Left renal cortex interstitium (tissue), 4 donors: ENCODE results near the gene GGT5. TPM values are rescaled to one million over a fixed set of nuclear protein-coding genes. Genes with fewer than 3 reads are reported as not detected.
"Not testable (repeated sequence)": the region's sequence is repeated elsewhere in the genome, so short reads cannot be mapped to it uniquely, and the experiment has no call there.

ENCODE experiments used
- DNase-seq, 4 donors: peaks; one replicate each; pipeline ENCODE4 v3.0.0-alpha.2; 2013; ENCODE audit warnings: low read depth in 4 of 4, low spot score in 2 of 4, missing footprints in 1 of 4
- polyA plus RNA-seq, 4 donors: library from polyadenylated mRNA; unstranded; fragments of 120-200 nt; gene quantifications; one replicate each; pipeline ENCODE4 v1.2.1, GENCODE V29; 2013; ENCODE audit not compliant: insufficient read length in 4 of 4

GGT5 gene
- polyA plus RNA-seq, 4 donors, result 15.6 to 18.6 (median 16.6) TPM

DNA sequence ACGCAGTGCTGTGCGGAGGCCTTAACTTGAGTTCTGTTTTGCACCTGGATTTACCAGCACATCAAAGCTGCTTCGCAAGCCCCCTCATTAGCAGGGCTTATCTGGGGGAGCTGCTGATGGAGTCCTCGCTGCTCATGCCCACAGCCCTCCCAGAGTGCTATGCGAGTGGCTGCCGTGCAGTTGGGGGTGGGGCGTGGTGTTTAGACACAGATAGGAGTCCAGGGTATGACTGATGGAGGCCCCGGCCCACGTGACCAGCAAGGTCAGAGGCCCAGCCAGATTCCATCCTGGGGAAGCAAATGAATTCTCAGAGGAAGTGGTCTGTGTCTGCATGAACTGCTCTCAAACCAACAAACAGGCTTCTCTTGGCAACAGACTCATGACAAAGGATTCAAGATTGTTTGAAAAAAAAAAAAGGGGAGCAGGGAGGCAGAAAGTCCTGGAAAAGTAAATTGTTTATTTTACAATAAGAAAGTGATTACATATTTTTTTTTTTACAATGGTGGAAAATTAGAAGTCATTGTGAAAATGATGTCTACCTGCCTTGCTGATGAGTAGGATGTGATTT, 19.5 kb upstream of the GGT5 start:
- not testable (repeated sequence) for DNase-seq

DNA sequence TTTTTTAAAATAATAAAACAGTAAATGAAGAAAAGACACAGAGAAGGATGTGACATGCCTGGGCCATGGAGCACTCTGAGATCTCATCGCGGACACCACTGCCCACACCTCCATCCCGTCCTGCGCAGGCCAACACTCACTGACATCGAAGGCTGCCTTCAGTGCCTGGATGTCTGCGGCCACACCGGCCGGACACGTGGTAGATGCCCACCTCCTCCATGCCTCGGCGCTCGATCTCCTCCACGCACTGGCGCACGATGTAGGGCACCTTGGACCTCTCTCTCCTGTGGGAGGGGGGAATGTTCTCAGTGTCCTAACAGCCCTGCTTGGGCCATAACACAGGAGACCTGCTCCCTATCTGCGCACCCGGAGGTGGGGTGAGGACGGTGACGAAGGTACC, 18.6 kb upstream of the GGT5 start:
- DNase-seq, result not testable (repeated sequence)

DNA sequence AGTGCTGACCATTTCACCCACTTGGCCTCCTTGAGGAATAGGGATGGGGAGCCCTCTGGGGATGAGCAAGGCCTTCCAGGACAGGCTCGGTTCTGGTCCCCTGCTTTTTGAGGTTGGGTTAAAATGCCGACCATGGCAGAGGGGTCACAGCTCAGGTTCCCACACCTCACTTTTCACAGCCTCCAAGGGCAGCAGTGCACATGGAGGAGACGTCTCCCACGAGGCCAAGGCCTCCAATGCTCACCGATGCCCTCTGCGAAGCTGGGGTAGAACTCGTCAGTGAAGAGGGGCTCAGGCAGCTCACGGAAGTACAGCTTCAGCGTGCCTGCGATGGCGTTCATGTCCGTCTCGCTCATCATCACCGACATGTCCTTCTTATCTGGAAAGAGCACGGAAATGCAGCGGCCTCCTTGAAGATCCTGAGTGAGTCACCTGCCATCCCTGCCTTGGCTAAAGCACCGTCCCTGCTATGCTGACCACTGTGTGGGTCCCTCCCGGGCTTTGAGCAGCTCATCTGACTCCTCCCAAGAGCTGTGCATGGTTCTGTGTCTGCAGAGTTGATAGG, 17.4 kb upstream of the GGT5 start:
- not testable (repeated sequence) for DNase-seq

DNA sequence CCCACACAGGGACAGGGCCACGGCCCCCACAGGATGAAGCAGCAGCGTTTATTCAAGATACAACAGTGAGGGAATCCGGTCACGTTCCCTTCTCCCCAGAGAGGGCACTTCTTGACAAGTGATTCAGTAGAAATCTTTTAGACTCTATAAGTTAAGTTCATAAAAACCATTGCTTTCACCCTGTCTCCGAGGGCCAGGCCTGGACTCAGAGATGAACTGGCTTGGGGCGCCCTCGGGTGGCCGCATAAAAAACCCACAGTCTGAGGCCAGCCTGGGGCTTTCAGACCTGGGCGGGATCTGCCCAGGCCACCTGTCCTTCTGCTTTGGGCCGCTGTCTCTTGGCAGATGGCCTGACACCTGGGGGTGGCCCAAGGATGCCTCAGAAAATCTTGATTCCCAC, 14.6 kb upstream of the GGT5 start:
- not testable (repeated sequence) for DNase-seq

DNA sequence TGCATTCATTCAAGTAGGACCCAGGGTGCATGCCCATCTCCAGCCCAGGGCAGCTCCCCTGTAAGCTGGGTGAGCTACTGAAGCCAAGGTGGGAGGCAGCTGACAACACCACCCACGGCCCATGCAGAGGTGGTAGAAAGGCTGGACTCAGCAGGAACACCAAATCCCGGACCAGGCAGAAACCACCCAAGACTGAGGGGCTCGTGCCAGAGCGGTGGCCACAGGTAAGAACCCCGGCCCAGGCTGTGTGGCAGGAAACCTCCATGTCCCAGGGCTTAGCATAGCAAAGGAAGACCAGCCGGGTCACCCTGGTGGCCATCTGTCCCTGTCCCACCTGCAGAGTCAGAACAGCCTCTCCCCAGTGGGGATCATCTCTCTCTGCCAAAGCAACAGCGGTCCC, 11.9 kb upstream of the GGT5 start:
- DNase-seq, result not testable (repeated sequence)

DNA sequence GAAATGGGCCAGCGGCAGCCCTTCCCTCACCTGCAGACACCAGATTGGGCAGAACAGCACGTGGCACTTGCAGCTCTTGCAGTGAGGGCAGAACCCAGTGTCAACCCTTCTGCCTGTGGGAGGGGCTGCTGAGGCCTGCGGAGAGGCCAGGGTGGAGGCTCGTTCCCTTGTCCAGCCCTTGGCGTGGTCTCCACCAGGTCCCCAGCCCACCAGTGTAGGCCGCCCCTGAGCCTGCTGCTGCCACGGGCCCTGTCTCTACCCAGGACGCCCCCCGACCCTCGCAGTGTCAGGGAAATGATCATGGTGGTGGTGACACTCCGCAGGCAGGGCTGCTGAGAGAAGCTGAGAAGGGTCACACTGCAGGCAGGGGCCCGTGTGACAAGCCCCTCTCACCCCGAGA, 11.3 kb upstream of the GGT5 start:
- DNase-seq, result not testable (repeated sequence)

GRCh38 chr22:24253126-24253525, 8.2 kb upstream of the GGT5 start:
- DNase-seq, result not testable (repeated sequence)

DNA sequence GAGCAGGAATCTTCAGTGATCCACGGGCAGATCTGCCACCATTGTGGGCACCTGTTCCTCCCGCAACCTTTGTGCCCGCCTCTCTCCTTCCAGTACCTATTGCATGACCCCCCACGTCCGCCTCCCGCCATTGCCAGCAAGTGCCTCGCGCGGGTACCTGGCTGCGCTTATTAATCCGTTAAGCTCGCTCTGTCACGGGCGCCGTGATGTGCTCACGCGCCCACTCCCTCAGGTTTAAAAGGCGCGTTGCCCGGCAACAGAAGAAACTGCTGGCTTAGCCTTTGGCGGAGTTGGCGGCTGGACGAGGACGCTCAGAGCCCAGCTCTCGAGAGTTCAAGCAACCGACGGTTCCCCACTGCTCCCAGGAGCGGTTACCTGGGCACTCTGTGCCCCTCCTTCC, 6.4 kb upstream of the GGT5 start:
- DNase-seq, result not testable (repeated sequence)

DNA sequence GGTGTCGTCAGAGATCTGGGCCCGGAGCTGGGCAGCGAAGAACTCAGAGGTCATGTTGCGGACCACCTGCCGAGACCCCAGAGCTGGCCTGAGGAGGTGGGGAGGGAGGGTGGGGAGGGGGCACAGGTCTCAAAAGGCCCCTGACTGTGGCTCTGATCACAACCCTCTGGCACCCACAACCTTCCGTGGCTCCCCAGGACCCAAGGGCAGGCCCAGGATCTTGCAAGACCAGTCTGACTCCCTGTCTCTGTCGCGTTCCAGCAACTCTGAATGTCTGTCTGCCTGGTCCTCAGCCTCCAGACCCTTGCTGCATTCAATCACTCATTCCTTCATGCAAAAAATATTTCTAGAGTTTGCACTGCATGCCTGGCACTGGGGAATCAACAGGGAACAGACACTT, 4.5 kb upstream of the GGT5 start:
- not testable (repeated sequence) for DNase-seq

DNA sequence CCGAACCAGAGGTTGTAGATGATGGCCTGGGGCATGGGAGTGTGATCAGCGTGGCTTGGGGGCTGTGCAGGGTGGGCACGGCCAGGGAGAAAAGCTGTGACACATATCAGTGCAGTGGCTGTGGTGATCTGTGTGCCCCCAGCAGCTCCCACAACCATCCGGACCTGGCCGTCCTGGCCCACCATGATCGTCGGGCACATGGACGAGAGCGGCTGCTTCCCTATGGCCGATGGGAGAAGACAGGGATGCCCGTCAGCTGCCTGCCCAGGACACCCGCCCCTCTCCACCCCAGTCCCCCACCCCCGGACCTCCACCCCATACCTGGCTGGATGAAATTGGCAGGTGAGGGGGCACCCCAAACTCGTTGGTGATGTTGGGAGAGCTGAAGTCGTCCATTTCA, 3.7 kb upstream of the GGT5 start:
- not testable (repeated sequence) for DNase-seq

GRCh38 chr22:24247564-24248344, 2.9 kb upstream of the GGT5 start:
- peak in 2 of 4 donors; percentile 47 to 69 for DNase-seq

DNA sequence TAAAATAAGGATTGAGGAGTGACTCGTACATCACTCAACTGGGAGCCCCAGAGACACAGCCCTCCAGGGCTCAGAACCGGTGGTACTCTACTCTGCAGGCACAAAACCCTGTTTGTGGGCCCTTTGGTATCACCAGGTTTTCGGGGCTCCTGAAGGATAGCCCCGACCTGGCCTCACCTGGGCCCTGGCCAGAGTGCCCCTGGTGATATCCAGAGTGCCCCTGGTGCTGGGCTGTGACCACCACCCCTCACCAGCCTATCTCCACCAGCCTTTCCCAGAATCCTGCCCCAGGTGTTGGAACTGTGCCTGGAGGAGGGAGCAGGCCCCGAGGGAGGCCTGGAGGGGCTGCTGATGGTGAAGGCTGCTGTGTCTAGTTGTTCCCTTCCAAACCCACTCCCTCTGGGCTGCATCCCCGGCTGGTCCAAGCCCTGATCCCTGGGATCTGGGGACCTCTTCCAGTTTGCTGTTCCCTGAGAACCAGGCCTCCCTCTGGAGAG, 2.2 kb upstream of the GGT5 start:
- DNase-seq, result no peak

DNA sequence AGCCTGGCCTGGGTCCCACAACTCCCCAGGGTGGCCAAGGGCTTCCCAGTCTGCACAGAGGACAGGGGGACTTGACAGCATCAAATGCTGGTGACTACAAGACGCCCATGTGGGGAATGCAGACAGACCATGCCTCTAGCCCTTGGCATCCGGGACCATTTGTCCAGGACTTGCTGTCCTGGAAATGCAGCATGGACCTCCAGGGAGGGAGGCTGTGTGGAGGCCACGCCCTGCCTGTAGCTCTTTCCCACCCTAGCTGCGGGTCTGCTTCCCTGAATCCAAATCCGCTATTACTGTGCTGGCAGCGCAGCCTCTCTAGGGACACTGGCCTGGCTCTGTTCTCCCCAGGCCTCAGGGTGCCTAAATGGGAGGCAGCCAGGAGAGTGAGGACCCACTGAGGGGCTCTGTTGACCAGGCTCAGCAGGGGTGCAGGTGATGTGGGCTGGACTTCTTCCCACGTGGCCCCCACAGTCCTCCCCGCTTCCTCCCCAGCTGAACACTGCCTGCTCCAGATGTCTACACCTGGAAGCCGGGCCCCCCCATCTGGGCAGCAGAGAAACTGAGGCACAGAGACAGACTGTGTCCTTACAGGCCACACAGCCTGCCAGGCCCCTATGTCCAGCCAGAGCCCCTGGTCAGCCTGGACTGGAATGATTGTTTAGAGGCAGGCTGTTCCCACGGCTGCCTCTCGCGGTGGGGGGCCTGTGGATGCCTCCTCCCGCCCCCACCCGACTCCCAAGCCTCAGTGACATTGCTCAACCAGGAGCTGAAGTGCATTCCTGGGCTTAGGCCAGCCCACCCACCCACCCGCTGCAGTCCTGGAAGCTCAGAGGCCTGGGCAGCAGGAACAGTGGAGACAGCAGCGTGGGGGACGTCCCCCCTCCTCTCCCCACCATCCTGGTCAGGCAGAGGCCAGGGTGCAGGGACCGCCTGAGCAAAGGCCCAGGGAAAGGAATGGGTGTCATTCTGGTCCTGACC, 991 bp upstream of the GGT5 start:
- not testable (repeated sequence) for DNase-seq

GRCh38 chr22:24244144-24244787, 616 bp downstream of the GGT5 start:
- DNase-seq, result no peak

DNA sequence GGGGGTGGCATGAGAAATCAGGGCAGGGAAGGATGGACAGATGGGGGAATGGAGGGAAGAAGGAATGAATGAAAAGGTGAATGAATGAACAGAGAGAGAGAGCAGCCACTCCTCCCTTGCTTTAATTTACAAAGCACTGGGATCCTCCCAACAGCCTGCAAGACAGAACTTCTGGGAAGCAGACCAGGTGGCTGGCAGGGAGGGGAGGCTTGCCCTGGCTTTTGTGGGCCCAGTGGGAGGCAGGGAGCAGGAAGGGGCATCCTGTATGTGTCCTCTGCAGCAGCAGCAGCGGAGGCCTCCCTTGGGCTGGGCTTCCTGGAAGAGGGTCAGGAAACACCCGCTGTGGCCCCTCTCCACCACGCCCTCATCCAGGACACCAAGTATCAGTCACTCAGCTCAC, 1.5 kb downstream of the GGT5 start:
- DNase-seq, result not testable (repeated sequence)

- not testable (repeated sequence) for DNase-seq
Measured at GRCh38 chr22:24240985-24241692, 3.7 kb downstream of the GGT5 start.

- DNase-seq, result no peak
Measured at GRCh38 chr22:24240381-24240780, 4.5 kb downstream of the GGT5 start.

- DNase-seq, result not testable (repeated sequence)
Measured at GRCh38 chr22:24238101-24238694, 6.7 kb downstream of the GGT5 start.

- no peak for DNase-seq
Measured at GRCh38 chr22:24236656-24237055, 8.2 kb downstream of the GGT5 start.
